ENCODE data around the gene VOPP1.

DNA sequence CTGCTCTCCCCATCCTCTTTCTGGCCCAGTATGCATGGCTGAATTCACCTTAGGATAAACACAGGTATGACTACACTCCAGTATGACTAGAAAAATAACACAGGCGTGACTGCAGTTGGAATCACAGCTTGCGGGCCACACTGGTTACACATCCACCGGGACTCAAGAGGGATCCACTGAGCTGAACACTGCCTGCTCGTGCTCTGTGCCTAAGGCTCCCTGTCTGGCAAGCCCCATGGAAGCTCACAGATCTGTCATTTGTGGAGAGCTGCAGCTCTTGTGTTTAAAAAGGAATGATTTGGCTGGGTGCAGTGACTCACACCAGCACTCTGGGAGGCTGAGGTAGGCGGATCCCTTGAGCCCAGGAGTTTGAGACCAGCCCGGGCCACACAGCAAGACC is 26.8 kb downstream of the VOPP1 start:
- TF ChIP-seq POLR2A (IDR thresholded peaks at IDR 0.05), result no peak
- TF ChIP-seq, protein P1, sequence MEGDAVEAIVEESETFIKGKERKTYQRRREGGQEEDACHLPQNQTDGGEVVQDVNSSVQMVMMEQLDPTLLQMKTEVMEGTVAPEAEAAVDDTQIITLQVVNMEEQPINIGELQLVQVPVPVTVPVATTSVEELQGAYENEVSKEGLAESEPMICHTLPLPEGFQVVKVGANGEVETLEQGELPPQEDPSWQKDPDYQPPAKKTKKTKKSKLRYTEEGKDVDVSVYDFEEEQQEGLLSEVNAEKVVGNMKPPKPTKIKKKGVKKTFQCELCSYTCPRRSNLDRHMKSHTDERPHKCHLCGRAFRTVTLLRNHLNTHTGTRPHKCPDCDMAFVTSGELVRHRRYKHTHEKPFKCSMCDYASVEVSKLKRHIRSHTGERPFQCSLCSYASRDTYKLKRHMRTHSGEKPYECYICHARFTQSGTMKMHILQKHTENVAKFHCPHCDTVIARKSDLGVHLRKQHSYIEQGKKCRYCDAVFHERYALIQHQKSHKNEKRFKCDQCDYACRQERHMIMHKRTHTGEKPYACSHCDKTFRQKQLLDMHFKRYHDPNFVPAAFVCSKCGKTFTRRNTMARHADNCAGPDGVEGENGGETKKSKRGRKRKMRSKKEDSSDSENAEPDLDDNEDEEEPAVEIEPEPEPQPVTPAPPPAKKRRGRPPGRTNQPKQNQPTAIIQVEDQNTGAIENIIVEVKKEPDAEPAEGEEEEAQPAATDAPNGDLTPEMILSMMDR (IDR thresholded peaks at IDR 0.05), result no peak

Data from uterus (tissue), 2 donors.